H9 (cell line): ENCODE data around the gene SPAG4. TPM values are rescaled to one million over a fixed set of nuclear protein-coding genes. Genes with fewer than 3 reads are reported as not detected.

ENCODE experiments used
- DNase-seq: peaks from one replicate; pipeline ENCODE4 v3.0.0-alpha.2; 2017
- H2AFZ ChIP-seq: one replicate; pipeline ENCODE4 v1.6.1; 2013; ENCODE audit warnings: mild to moderate bottlenecking, low read length, control low read depth, moderate library complexity
- H2AK5ac ChIP-seq: 2 replicates; pipeline ENCODE4 v1.6.1; 2013; ENCODE audit warnings: low read length, control low read depth, mixed read lengths; ENCODE audit not compliant: insufficient read length
- H2BK120ac ChIP-seq: one replicate; pipeline ENCODE4 v1.6.1; 2013; ENCODE audit warnings: low read depth, mild to moderate bottlenecking, low read length, control low read depth, inconsistent platforms; ENCODE audit not compliant: poor library complexity, severe bottlenecking
- H2BK12ac ChIP-seq: 2 replicates; pipeline ENCODE4 v1.6.1; 2013; ENCODE audit warnings: low read length, control low read depth, mixed read lengths, low read depth; ENCODE audit not compliant: insufficient read length
- H2BK15ac ChIP-seq: 2 replicates; pipeline ENCODE4 v1.6.1; 2013; ENCODE audit warnings: low read depth, low read length, control low read depth
- H2BK20ac ChIP-seq: one replicate; pipeline ENCODE4 v1.6.1; 2013; ENCODE audit warnings: low read depth, mild to moderate bottlenecking, low read length, control low read depth, inconsistent platforms; ENCODE audit not compliant: poor library complexity, severe bottlenecking
- H2BK5ac ChIP-seq: 2 replicates; pipeline ENCODE4 v1.6.1; 2013; ENCODE audit warnings: low read length, control low read depth, mixed read lengths; ENCODE audit not compliant: insufficient read length
- H3K14ac ChIP-seq: 2 replicates; pipeline ENCODE4 v1.6.1; 2013; ENCODE audit warnings: low read length, control low read depth; ENCODE audit not compliant: insufficient read depth
- H3K18ac ChIP-seq: 2 replicates; pipeline ENCODE4 v1.6.1; 2013; ENCODE audit warnings: low read depth, mild to moderate bottlenecking, mixed read lengths, low read length, control low read depth; ENCODE audit not compliant: insufficient read length
- H3K23ac ChIP-seq: 2 replicates; pipeline ENCODE4 v1.6.1; 2013; ENCODE audit warnings: low read length, control low read depth, mixed read lengths, low read depth; ENCODE audit not compliant: insufficient read length
- H3K23me2 ChIP-seq: 2 replicates; pipeline ENCODE4 v1.6.1; 2013; ENCODE audit warnings: low read depth, mild to moderate bottlenecking, mixed read lengths, low read length, control low read depth; ENCODE audit not compliant: insufficient read length, poor library complexity, severe bottlenecking
- H3K27ac ChIP-seq: 2 replicates; pipeline ENCODE4 v1.5.1; 2013; ENCODE audit warnings: low read length, control low read depth, mixed read lengths, low read depth; ENCODE audit not compliant: insufficient read length
- H3K27me3 ChIP-seq: 2 replicates; pipeline ENCODE4 v1.6.1; 2013; ENCODE audit warnings: low read length, control low read depth, inconsistent platforms; ENCODE audit not compliant: insufficient read depth
- H3K4ac ChIP-seq: 2 replicates; pipeline ENCODE4 v1.6.1; 2013; ENCODE audit warnings: low read depth, mild to moderate bottlenecking, control low read depth, inconsistent platforms, low read length, moderate library complexity
- H3K4me1 ChIP-seq: 2 replicates; pipeline ENCODE4 v1.6.1; 2013; ENCODE audit warnings: low read length, control low read depth, inconsistent platforms; ENCODE audit not compliant: insufficient read depth
- H3K4me2 ChIP-seq: 2 replicates; pipeline ENCODE4 v1.6.1; 2013; ENCODE audit warnings: low read length, control low read depth, mixed read lengths; ENCODE audit not compliant: insufficient read length, insufficient read depth
- H3K56ac ChIP-seq: 2 replicates; pipeline ENCODE4 v1.6.1; 2013; ENCODE audit warnings: low read depth, mild to moderate bottlenecking, mixed read lengths, low read length, control low read depth; ENCODE audit not compliant: insufficient read length
- H3K79me1 ChIP-seq: 2 replicates; pipeline ENCODE4 v1.6.1; 2013; ENCODE audit warnings: low read depth, mild to moderate bottlenecking, moderate library complexity, low read length, control low read depth, inconsistent platforms; ENCODE audit not compliant: insufficient read depth, poor library complexity, severe bottlenecking
- H3K79me2 ChIP-seq: 2 replicates; pipeline ENCODE4 v1.6.1; 2013; ENCODE audit warnings: low read length, control low read depth, inconsistent platforms; ENCODE audit not compliant: insufficient read depth
- H3K9ac ChIP-seq: 2 replicates; pipeline ENCODE4 v1.6.1; 2013; ENCODE audit warnings: low read length, control low read depth, mixed read lengths; ENCODE audit not compliant: insufficient read length; ENCODE audit errors: extremely low read depth
- H3K9me3 ChIP-seq: one replicate; pipeline ENCODE4 v1.6.1; 2013; ENCODE audit warnings: low read depth, low read length, inconsistent platforms; ENCODE audit not compliant: control insufficient read depth
- H3T11ph ChIP-seq: one replicate; pipeline ENCODE4 v1.6.1; 2013; ENCODE audit warnings: mild to moderate bottlenecking, low read length, control low read depth, inconsistent platforms
- H4K20me1 ChIP-seq: one replicate; pipeline ENCODE4 v1.6.1; 2013; ENCODE audit not compliant: control insufficient read depth, insufficient read length, insufficient read depth
- H4K5ac ChIP-seq: 2 replicates; pipeline ENCODE4 v1.6.1; 2013; ENCODE audit warnings: low read depth, mild to moderate bottlenecking, mixed read lengths, low read length, control low read depth; ENCODE audit not compliant: insufficient read length
- H4K8ac ChIP-seq: replicated peaks from 2 replicates; pipeline ENCODE4 v1.6.1; 2013; ENCODE audit warnings: low read length, control low read depth, mixed read lengths, low read depth; ENCODE audit not compliant: insufficient read length
- H4K91ac ChIP-seq: 2 replicates; pipeline ENCODE4 v1.6.1; 2013; ENCODE audit warnings: low read depth, mild to moderate bottlenecking, moderate library complexity, mixed read lengths, low read length, control low read depth; ENCODE audit not compliant: insufficient read length
- H3K27ac Mint-ChIP-seq, 3 experiments: 2 replicates in 2 of 3; 3 replicates in 1 of 3; pipeline ENCODE4 v1.8.0; 2020 to 2021; ENCODE audit warnings: mixed read lengths in 3 of 3, mild to moderate bottlenecking in 1 of 3, moderate library complexity in 1 of 3
- H3K27me3 Mint-ChIP-seq: 2 replicates; pipeline ENCODE4 v1.8.0; 2021; ENCODE audit warnings: low read depth, mild to moderate bottlenecking, moderate library complexity, mixed read lengths
- H3K36me3 Mint-ChIP-seq, 3 experiments: 2 replicates in 2 of 3; 3 replicates in 1 of 3; pipeline ENCODE4 v1.8.0; 2020 to 2021; ENCODE audit warnings: low read depth in 3 of 3, mixed read lengths in 3 of 3; ENCODE audit not compliant: insufficient read depth in 1 of 3
- H3K4me1 Mint-ChIP-seq, 2 experiments: 2 replicates each; pipeline ENCODE4 v1.8.0; 2020; ENCODE audit warnings: mixed read lengths in 2 of 2
- H3K4me3 Mint-ChIP-seq, 2 experiments: 2 replicates in 1 of 2; 3 replicates in 1 of 2; pipeline ENCODE4 v1.8.0; 2020 to 2021; ENCODE audit warnings: mild to moderate bottlenecking in 2 of 2, mixed read lengths in 2 of 2, moderate library complexity in 1 of 2
- H3K9me3 Mint-ChIP-seq, 2 experiments: 2 replicates in 1 of 2; 3 replicates in 1 of 2; pipeline ENCODE4 v1.8.0; 2020; ENCODE audit warnings: mild to moderate bottlenecking in 2 of 2, mixed read lengths in 2 of 2, moderate library complexity in 1 of 2
- WGBS: extraction: QIAGEN DNeasy Blood & Tissue Kit; methylation state at CpG from one replicate; pipeline ENCODE4 v1.1.7; 2013; ENCODE audit warnings: missing lambda C conversion rate, low lambda C conversion rate, mixed read lengths; ENCODE audit not compliant: insufficient read length; ENCODE audit errors: extremely low coverage; 5-methylcytosine and 5-hydroxymethylcytosine counted together
- total RNA-seq: library from RNA; stranded (reverse); gene quantifications from 2 replicates; pipeline ENCODE4 v1.2.1, GENCODE V29; 2021
- TF ChIP-seq, protein P1 (sequence below): fragments of 200-600 bp; sonication (generic); conservative IDR thresholded peaks from 3 replicates; pipeline ENCODE4 v1.8.0; 2021; ENCODE audit warnings: antibody characterized with exemption, mild to moderate bottlenecking

The SPAG4 gene
- total RNA-seq, 1 experiment from 2014 or later, result 4.9 TPM

DNA sequence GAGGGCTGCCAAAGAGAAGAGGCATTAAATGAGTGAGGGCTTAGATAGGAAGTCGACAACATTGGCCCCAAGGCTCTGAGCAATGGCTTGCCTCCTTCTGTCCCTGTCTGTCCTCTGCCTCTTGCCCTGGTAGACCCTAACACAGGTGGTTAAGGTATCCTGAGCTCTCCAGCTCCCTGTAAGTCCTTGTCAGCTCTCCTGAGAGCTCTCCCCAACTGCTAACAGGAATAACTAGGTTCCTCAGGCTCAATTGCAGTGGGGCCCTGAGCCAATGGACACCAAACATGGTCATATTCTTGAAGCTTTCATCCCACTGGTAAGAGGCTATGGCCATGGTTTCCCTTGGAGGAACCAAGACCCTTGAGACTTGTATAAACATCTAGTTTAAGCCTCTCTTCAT lies 54.1 kb downstream of the SPAG4 start:
- Histone ChIP-seq H3K18ac (no peak overlapping the region), H3K14ac (no peak overlapping the region), H3K79me1 (no peaks in the 10 kb centered on the region), H2BK20ac (no peak overlapping the region), H2BK5ac (no peak overlapping the region), H2BK120ac (no peak overlapping the region), H3K23me2 (no peaks in the 10 kb centered on the region), H4K20me1 (no peaks in the 10 kb centered on the region), H3K4ac (no peak overlapping the region), H3K79me2 (no peaks in the 10 kb centered on the region), H3K4me2 (no peak overlapping the region), H3K9ac (no peak overlapping the region), H3K27ac (no peak overlapping the region), H2AK5ac (no peak overlapping the region), H3K23ac (no peak overlapping the region), H4K5ac (no peak overlapping the region), H4K8ac (no peak overlapping the region), H2BK15ac (no peak overlapping the region), H3K9me3 (no peaks in the 10 kb centered on the region), H3K56ac (no peak overlapping the region), H2AFZ (no peak overlapping the region), H4K91ac (no peak overlapping the region), H2BK12ac (no peak overlapping the region), H3T11ph (no peak overlapping the region), H3K27me3 (no peaks in the 10 kb centered on the region), H3K4me1 (no peaks in the 10 kb centered on the region)
- Mint-ChIP-seq H3K27me3 (no peaks in the 10 kb centered on the region), H3K4me3 (no peak overlapping the region), H3K9me3 (no peaks in the 10 kb centered on the region; a peak in 1 of 5 replicates), H3K4me1 (peaks cover 3% of the 10 kb centered on the region in 2 experiments; a peak in 3 of 4 replicates), H3K27ac (no peak overlapping the region), H3K36me3 (peaks cover 12 to 39% (median 36%) of the 10 kb centered on the region in 3 experiments; a peak in 6 of 7 replicates)
- no peak for DNase-seq
- TF ChIP-seq, protein P1, sequence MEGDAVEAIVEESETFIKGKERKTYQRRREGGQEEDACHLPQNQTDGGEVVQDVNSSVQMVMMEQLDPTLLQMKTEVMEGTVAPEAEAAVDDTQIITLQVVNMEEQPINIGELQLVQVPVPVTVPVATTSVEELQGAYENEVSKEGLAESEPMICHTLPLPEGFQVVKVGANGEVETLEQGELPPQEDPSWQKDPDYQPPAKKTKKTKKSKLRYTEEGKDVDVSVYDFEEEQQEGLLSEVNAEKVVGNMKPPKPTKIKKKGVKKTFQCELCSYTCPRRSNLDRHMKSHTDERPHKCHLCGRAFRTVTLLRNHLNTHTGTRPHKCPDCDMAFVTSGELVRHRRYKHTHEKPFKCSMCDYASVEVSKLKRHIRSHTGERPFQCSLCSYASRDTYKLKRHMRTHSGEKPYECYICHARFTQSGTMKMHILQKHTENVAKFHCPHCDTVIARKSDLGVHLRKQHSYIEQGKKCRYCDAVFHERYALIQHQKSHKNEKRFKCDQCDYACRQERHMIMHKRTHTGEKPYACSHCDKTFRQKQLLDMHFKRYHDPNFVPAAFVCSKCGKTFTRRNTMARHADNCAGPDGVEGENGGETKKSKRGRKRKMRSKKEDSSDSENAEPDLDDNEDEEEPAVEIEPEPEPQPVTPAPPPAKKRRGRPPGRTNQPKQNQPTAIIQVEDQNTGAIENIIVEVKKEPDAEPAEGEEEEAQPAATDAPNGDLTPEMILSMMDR, result no peak
- WGBS, result no CpG with 5 or more reads among the region's 1 CpG

Other genes with a start within 250 kb of the SPAG4 start
- gene UQCC1, start 203.9 kb upstream of the SPAG4 start, total RNA-seq, result 43.4 and 56.5 TPM in 2 replicates
- not detected in 2 replicates for gene GDF5, start 177.6 kb upstream of the SPAG4 start, total RNA-seq
- gene CEP250, start 160.2 kb upstream of the SPAG4 start, total RNA-seq, result 29.8 and 33.9 TPM in 2 replicates
- gene C20orf173, start 86.2 kb upstream of the SPAG4 start, total RNA-seq, result not detected in 2 replicates
- gene ERGIC3, start 73.8 kb upstream of the SPAG4 start, total RNA-seq, result 187 and 188 TPM in 2 replicates
- gene CPNE1, start 49.1 kb downstream of the SPAG4 start, total RNA-seq, result 152 and 155 TPM in 2 replicates
- 260 TPM in 2 replicates for gene RBM12, start 49.1 kb downstream of the SPAG4 start, total RNA-seq
- 24.4 and 26.6 TPM in 2 replicates for gene NFS1, start 83.5 kb downstream of the SPAG4 start, total RNA-seq
- 204 and 207 TPM in 2 replicates for gene ROMO1, start 83.6 kb downstream of the SPAG4 start, total RNA-seq
- 335 and 347 TPM in 2 replicates for gene RBM39, start 126.4 kb downstream of the SPAG4 start, total RNA-seq
- 50.3 and 55.3 TPM in 2 replicates for gene PHF20, start 156.2 kb downstream of the SPAG4 start, total RNA-seq